Neural crest cell (in vitro differentiated cells): ENCODE measurements around the gene P4HA2. TPM values are rescaled to one million over a fixed set of nuclear protein-coding genes. Genes with fewer than 3 reads are reported as not detected.

Source experiments
- DNase-seq: peaks from one replicate; pipeline ENCODE4 v3.0.0; 2021; ENCODE audit warnings: low read depth, mixed read lengths, low spot score
- H3K27ac Mint-ChIP-seq: one replicate; pipeline ENCODE4 v1.8.0; 2021; ENCODE audit warnings: mild to moderate bottlenecking, mixed read lengths; ENCODE audit not compliant: unreplicated experiment
- H3K27me3 Mint-ChIP-seq: 2 replicates; pipeline ENCODE4 v1.8.0; 2021; ENCODE audit warnings: low read depth, mild to moderate bottlenecking, mixed read lengths
- H3K36me3 Mint-ChIP-seq: 2 replicates; pipeline ENCODE4 v1.8.0; 2021; ENCODE audit warnings: low read depth, mild to moderate bottlenecking, mixed read lengths
- H3K4me1 Mint-ChIP-seq: 2 replicates; pipeline ENCODE4 v1.8.0; 2021; ENCODE audit warnings: mixed read lengths
- H3K4me3 Mint-ChIP-seq: one replicate; pipeline ENCODE4 v1.8.0; 2021; ENCODE audit warnings: mild to moderate bottlenecking, mixed read lengths
- H3K9me3 Mint-ChIP-seq: 2 replicates; pipeline ENCODE4 v1.8.0; 2021; ENCODE audit warnings: mixed read lengths
- CTCF ChIP-seq: fragments of 200-600 bp; sonication (generic); conservative IDR thresholded peaks from 2 replicates; pipeline ENCODE4 v1.5.0; 2021; ENCODE audit warnings: antibody characterized with exemption, mild to moderate bottlenecking
- total RNA-seq: library from RNA; stranded (reverse); gene quantifications from 2 replicates; pipeline ENCODE4 v1.2.1, GENCODE V29; 2021

P4HA2 gene
- total RNA-seq, 1 donor from 2014 or later: 10.8 TPM

DNA sequence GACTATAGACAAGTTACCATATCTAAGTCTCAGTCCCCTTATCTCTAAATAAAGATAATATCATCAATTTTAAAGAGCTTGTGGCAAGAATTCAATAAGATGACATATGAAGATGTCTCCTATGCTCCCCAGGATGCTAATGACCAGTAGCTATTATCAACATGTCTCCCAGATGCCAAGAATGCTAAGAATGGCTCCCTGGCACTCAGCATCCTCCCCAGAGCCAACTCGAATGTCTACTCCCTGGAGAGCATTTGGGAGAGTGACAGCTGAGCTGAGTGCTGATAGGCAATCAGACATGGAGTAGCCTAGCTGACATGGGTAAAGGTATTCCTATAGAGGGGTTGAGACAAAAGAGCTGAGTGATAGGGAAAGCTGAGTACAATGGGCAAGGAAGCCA lies 15.9 kb downstream of the P4HA2 start:
- no peak overlapping the region for H3K4me3 Mint-ChIP-seq
- TF ChIP-seq CTCF: no peak
- no peak overlapping the region for H3K27ac Mint-ChIP-seq
- no peaks in the 10 kb centered on the region for H3K9me3 Mint-ChIP-seq
- no peaks in the 10 kb centered on the region for H3K27me3 Mint-ChIP-seq
- no peaks in the 10 kb centered on the region for H3K4me1 Mint-ChIP-seq
- peaks cover 7% of the 10 kb centered on the region for H3K36me3 Mint-ChIP-seq
- DNase-seq: no peak

GRCh38 chr5:132210944-132211343 lies 16.7 kb downstream of the P4HA2 start:
- TF ChIP-seq CTCF: no peak
- H3K27me3 Mint-ChIP-seq: no peaks in the 10 kb centered on the region
- H3K4me1 Mint-ChIP-seq: no peaks in the 10 kb centered on the region
- no peaks in the 10 kb centered on the region for H3K9me3 Mint-ChIP-seq
- H3K36me3 Mint-ChIP-seq: peaks cover 6% of the 10 kb centered on the region
- H3K27ac Mint-ChIP-seq: no peak overlapping the region
- no peak for DNase-seq
- H3K4me3 Mint-ChIP-seq: no peak overlapping the region

- H3K4me1 Mint-ChIP-seq: peaks cover 4% of the 10 kb centered on the region
- H3K36me3 Mint-ChIP-seq: peaks cover 6% of the 10 kb centered on the region
- no peak for TF ChIP-seq CTCF
- H3K27ac Mint-ChIP-seq: no peak overlapping the region
- H3K27me3 Mint-ChIP-seq: no peaks in the 10 kb centered on the region
- no peak overlapping the region for H3K4me3 Mint-ChIP-seq
- no peaks in the 10 kb centered on the region for H3K9me3 Mint-ChIP-seq
- no peak for DNase-seq
Observed at GRCh38 chr5:132209901-132210545, 17.6 kb downstream of the P4HA2 start.

DNA sequence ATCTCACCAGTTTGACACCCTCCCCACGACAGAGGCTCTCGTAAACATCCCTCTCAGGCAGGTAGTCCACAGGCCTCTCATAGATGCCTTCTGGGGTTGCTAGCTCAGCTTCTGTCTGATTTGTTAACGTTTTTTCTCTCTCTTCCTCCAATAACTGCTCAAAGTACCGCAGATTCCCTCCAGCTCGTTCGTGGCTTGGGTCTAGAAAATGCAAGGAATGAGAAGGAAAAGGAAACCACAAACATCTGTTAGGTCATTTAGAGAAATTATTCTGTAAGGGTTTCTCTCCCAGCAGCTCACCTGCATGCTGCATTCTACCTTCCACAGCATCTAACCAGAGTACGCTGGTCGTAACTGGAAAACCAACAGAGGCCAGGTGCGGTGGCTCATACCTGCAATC lies 18.5 kb downstream of the P4HA2 start:
- Mint-ChIP-seq H3K27me3 (no peaks in the 10 kb centered on the region), H3K4me1 (peaks cover 4% of the 10 kb centered on the region), H3K36me3 (peaks cover 6% of the 10 kb centered on the region), H3K9me3 (no peaks in the 10 kb centered on the region), H3K27ac (no peak overlapping the region), H3K4me3 (no peak overlapping the region)
- no peak for TF ChIP-seq CTCF
- no peak for DNase-seq

GRCh38 chr5:132207778-132208177 lies 19.9 kb downstream of the P4HA2 start:
- Mint-ChIP-seq H3K27me3 (no peaks in the 10 kb centered on the region), H3K9me3 (no peaks in the 10 kb centered on the region), H3K4me3 (no peak overlapping the region), H3K36me3 (peaks cover 9% of the 10 kb centered on the region), H3K4me1 (peaks cover 4% of the 10 kb centered on the region), H3K27ac (no peak overlapping the region)
- TF ChIP-seq CTCF: no peak
- no peak for DNase-seq

DNA sequence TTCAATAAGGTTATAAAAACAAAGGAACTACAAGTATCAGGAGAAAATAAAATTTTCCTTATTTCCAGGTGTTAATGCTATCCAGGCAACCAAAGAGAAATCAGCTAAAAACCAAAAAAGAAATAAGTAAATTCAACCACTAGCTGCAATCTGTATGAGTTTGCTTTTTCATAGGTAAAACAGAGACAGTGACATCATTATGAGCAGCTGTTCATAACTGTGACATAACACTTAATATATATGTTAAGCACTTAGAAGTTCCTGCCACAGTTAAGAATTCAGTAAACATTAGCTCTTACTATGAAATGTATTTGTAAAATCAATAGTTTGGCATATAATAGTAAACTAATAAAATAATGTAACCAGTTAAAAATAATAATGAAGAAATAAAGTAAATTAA lies 20.9 kb downstream of the P4HA2 start:
- TF ChIP-seq CTCF: no peak
- H3K27me3 Mint-ChIP-seq: no peaks in the 10 kb centered on the region
- DNase-seq: no peak
- H3K9me3 Mint-ChIP-seq: no peaks in the 10 kb centered on the region
- H3K27ac Mint-ChIP-seq: no peak overlapping the region
- H3K4me3 Mint-ChIP-seq: no peak overlapping the region
- H3K4me1 Mint-ChIP-seq: peaks cover 5% of the 10 kb centered on the region
- H3K36me3 Mint-ChIP-seq: peaks cover 9% of the 10 kb centered on the region
